Heart right ventricle (tissue), 16 donors: ENCODE measurements around the gene HYI. TPM values are rescaled to one million over a fixed set of nuclear protein-coding genes. Genes with fewer than 3 reads are reported as not detected.

Source experiments
- ATAC-seq, 8 donors: fragments of 200-7000 bp; cut with Tn5 transposase; one replicate each; pipeline ENCODE4 v1.9.1; 2020; ENCODE audit warnings: mild to moderate bottlenecking in 8 of 8, moderate library complexity in 8 of 8, moderate number of reproducible peaks in 1 of 8
- DNase-seq, 2 donors: peaks; one replicate each; pipeline ENCODE4 v3.0.0-alpha.2; 2020
- H3K27ac ChIP-seq, 10 donors: fragments of 200-600 bp; sonication (generic) in 2 of 10; one replicate each; pipeline versions ENCODE4 v1.5.0 to v1.8.0; 2020 to 2022; ENCODE audit warnings: mild to moderate bottlenecking in 3 of 10
- H3K27me3 ChIP-seq, 7 donors: fragments of 200-600 bp; one replicate each; pipeline ENCODE4 v1.8.0; 2021 to 2022; ENCODE audit warnings: mild to moderate bottlenecking in 2 of 7
- H3K36me3 ChIP-seq, 9 donors: fragments of 200-600 bp; sonication (generic) in 1 of 9; one replicate each; pipeline versions ENCODE4 v1.5.0 to v1.8.0; 2020 to 2022; ENCODE audit warnings: mild to moderate bottlenecking in 2 of 9
- H3K4me1 ChIP-seq, 9 donors: fragments of 200-600 bp; sonication (generic) in 1 of 9; one replicate each; pipeline versions ENCODE4 v1.5.0 to v1.8.0; 2020 to 2022; ENCODE audit warnings: mild to moderate bottlenecking in 4 of 9
- H3K4me3 ChIP-seq, 10 donors: fragments of 200-600 bp; sonication (generic) in 2 of 10; one replicate each; pipeline versions ENCODE4 v1.5.0 to v1.8.0; 2020 to 2022; ENCODE audit warnings: mild to moderate bottlenecking in 7 of 10, moderate library complexity in 2 of 10
- H3K9me3 ChIP-seq, 11 donors: fragments of 200-600 bp in 10 of 11; sonication (generic) in 2 of 11; one replicate each; pipeline versions ENCODE4 v1.5.0 to v1.8.0; 2013 to 2022; ENCODE audit warnings: mild to moderate bottlenecking in 2 of 11, control low read depth in 1 of 11, moderate library complexity in 1 of 11
- WGBS, 2 donors: extraction: QIAGEN DNeasy Blood & Tissue Kit; methylation state at CpG; one replicate each; pipeline ENCODE4 v1.1.7; 2013; ENCODE audit warnings: inconsistent platforms in 1 of 2; 5-methylcytosine and 5-hydroxymethylcytosine counted together
- intact Hi-C, 10 donors: fragments of 100-400 bp; cut with DNase I; formaldehyde crosslinking; loops; one replicate each; pipeline versions ENCODE4 v1.11.1 to v1.14.2; 2022
- polyA plus RNA-seq, 2 donors: library from polyadenylated mRNA; stranded (reverse); fragments of 200-250 nt; gene quantifications; one replicate each; pipeline ENCODE4 v1.2.3, GENCODE V29; 2013
- total RNA-seq, 10 donors: library from RNA; stranded (reverse); fragmentation: NEBNext Ultra II Directional in 3 of 10; extraction: Animal tissue kit (Norgen Biotek cat#: 25700) in 3 of 10; gene quantifications; one replicate each; pipeline versions ENCODE4 v1.2.1 to v1.2.4, GENCODE V29; 2021 to 2023
- TF ChIP-seq, protein P1 (sequence below), 9 donors: fragments of 200-600 bp; sonication (generic) in 2 of 9; IDR thresholded peaks; one replicate each; pipeline versions ENCODE4 v1.5.0 to v1.8.0; 2021 to 2022; ENCODE audit warnings: antibody characterized with exemption in 9 of 9, mild to moderate bottlenecking in 5 of 9, moderate library complexity in 1 of 9
- donor health status: Arrhythmogenic right ventricular cardiomyopathy.
- donor health status: ischemic (EF 13 %, LVEDD 7.1; RV severe dilation, severe dysfunction).
- donor health status: healthy with polysubstance abuse.
- donor health status: DM: no; HTN: yes; CAD: no.
- donor health status: DM: no; HTN: no; CAD: no.
- donor health status: ischemic (EF 25% LVEDD 6.9; RV normal size, moderate dysfunction).
- donor health status: ischemic (EF 25% LVEDD 5.7; RV mildly dilated, moderate dysfunction).
- donor health status: healthy.
- donor health status: DM: yes; HTN: yes; CAD: no.
- donor health status: Ischemic cardiomyopathy.
- donor health status: ischemic (EF 35%, LVEDD 5.7; RV mildly dilated, moderate dysfunction).
- donor health status: nonischemic (EF 11% LVEDD 7.7; RV severe dilation, severe dysfunction).
- donor health status: DM: yes; HTN: yes; CAD: no.
- donor health status: PGD.
- donor health status: ischemic (EF 29% LVEDD 5.4; RV normal size, mild dysfunction).
- donor health status: nonischemic (EF 23%, LVEDD 6.1; RV moderate dilation, normal function).

HYI gene
- total and polyA plus RNA-seq, 12 donors, result 13.1 to 67.4 (median 19.9) TPM

DNA sequence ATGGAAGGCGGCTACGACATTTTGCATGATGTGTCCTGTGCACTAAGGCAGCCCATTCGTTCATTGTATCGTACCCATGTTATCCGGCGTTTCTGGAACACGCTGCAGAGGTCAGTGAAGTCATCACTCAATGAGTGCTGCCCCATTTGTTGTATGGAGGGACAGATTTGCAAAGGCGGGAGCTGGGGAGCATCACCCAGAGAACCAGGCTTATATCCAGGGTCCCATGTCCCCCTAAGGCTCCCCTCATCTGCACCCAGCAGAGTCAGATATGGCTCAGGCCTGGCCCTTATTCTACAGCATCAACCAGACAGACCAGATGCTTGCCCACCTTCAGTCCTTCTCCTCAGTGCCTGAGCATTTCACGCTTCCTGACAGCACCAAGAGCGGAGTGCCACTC lies 32.9 kb downstream of the HYI start:
- WGBS, 2 donors, result 95 to 96% methylated on average over 10 of the region's 10 CpGs

DNA sequence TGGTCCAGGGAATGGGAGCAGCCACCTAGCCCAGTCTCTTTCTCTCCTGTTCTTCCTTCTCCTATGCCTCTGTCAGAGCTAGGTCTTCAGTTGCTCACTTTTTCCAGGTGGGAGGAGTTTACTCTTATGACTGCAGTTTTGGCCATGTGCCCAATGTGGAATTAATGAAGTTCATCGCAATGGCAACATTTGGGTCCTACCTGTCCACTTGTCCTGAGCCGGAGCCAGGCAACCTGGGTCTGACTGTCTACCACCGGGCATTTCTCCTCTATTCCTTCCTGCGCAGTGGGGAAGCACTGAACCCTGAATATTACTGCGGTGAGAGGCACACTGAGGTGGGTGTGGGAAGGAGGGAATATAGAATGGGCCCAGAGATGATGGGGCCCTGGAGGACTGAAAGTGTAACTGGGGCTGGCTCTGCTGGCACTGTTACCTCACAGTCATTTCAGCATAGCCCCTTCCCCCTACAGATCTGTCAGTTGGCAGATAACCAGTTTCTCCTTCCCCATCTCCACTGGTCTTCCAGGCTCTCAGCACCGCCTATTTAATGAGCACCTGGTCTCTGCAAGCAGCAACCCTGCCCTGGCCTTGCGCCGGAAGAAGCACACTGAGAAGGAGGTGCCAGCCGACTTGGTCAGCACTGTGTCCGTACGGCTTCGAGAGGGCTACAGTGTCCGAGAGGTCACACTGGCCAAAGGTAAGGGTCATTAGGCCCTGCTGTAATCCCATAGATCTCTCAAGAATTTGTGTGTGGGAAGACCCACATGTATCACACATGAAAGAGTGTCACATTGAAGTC lies 33.9 kb downstream of the HYI start:
- H3K27ac ChIP-seq, result no peak overlapping the region
- H3K27me3 ChIP-seq, result no peaks in the 10 kb centered on the region
- H3K4me3 ChIP-seq, result no peak overlapping the region
- WGBS, 2 donors, result 95 to 97% methylated on average over 13 of the region's 13 CpGs
- H3K36me3 ChIP-seq, result peaks cover 5 to 100% (median 60%) of the 10 kb centered on the region in 9 donors
- ATAC-seq, result no peak
- TF ChIP-seq, protein P1, sequence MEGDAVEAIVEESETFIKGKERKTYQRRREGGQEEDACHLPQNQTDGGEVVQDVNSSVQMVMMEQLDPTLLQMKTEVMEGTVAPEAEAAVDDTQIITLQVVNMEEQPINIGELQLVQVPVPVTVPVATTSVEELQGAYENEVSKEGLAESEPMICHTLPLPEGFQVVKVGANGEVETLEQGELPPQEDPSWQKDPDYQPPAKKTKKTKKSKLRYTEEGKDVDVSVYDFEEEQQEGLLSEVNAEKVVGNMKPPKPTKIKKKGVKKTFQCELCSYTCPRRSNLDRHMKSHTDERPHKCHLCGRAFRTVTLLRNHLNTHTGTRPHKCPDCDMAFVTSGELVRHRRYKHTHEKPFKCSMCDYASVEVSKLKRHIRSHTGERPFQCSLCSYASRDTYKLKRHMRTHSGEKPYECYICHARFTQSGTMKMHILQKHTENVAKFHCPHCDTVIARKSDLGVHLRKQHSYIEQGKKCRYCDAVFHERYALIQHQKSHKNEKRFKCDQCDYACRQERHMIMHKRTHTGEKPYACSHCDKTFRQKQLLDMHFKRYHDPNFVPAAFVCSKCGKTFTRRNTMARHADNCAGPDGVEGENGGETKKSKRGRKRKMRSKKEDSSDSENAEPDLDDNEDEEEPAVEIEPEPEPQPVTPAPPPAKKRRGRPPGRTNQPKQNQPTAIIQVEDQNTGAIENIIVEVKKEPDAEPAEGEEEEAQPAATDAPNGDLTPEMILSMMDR (IDR thresholded peaks at IDR 0.05), result no peak
- no peak for DNase-seq
- H3K4me1 ChIP-seq, result peaks cover 0 to 10% (median 0%) of the 10 kb centered on the region in 9 donors
- no peaks in the 10 kb centered on the region for H3K9me3 ChIP-seq
- intact Hi-C loops, result loop anchor here in 4 of 10 donors (5.0 kb wide), 1 partner anchor 193 kb away; no protein-coding TSS in a partner anchor

More for the DNA sequence above, 32.9 kb downstream of the HYI start:
- no peak for ATAC-seq
- H3K36me3 ChIP-seq, result peaks cover 5 to 100% (median 70%) of the 10 kb centered on the region in 9 donors
- peaks cover 0 to 9% (median 0%) of the 10 kb centered on the region in 9 donors for H3K4me1 ChIP-seq
- no peaks in the 10 kb centered on the region for H3K9me3 ChIP-seq
- DNase-seq, result no peak
- TF ChIP-seq, protein P1 (IDR thresholded peaks at IDR 0.05), result no peak
- H3K27me3 ChIP-seq, result no peaks in the 10 kb centered on the region
- H3K27ac ChIP-seq, result no peak overlapping the region
- intact Hi-C loops, result no loop called here
- no peak overlapping the region for H3K4me3 ChIP-seq

DNA sequence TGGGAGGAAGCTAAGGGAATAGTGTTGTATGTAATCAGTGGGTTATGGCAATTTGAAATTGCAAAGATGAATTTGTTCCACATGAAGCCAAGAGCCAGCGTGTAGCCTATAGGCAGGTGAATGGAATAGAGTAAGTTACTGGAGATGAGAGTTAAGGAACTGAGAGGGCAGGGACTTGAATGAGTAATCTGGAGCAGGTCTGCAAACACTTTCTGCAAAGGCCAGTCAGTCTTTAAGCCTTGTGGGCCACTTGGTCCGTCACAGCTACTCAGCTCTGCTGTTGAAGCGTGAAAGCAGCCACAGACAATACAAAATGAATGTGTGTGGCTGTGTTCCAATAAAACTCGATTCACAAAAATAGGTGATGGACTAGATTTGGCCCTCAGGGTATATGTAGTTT lies 34.9 kb downstream of the HYI start:
- Histone ChIP-seq H3K4me3 (no peak overlapping the region), H3K4me1 (peaks cover 0 to 10% (median 0%) of the 10 kb centered on the region in 9 donors), H3K36me3 (peaks cover 5 to 92% (median 53%) of the 10 kb centered on the region in 9 donors), H3K27ac (no peak overlapping the region), H3K27me3 (no peaks in the 10 kb centered on the region), H3K9me3 (no peaks in the 10 kb centered on the region)
- ATAC-seq (no peak), DNase-seq (no peak)
- TF ChIP-seq, protein P1 (IDR thresholded peaks at IDR 0.05), result no peak
- intact Hi-C loops, result loop anchor here in 4 of 10 donors (5.0 kb wide), 1 partner anchor 192 kb away; no protein-coding TSS in a partner anchor
- 86 to 88% methylated on average over 4 of the region's 4 CpGs for WGBS, 2 donors

DNA sequence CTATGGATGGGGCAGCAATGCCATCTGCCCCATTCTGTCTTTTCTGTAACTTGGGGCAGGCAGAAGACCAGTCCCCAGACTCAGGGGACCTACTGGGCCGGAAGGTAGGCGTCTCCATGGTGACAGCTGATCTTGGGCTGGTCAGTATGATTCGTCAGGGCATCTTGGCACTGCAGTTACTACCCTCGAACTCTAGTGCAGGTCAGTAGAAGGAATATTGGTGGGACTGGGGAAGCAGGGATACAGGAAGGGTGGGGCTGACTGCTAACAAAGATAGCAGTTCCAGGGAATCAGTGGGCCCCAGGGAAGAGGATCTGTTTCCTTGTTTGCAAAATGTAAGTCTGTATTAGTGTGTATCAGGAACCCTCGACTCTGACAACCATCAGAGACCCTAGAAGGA lies 37.8 kb downstream of the HYI start:
- TF ChIP-seq, protein P1 (IDR thresholded peaks at IDR 0.05), result no peak
- Histone ChIP-seq H3K27me3 (no peaks in the 10 kb centered on the region), H3K9me3 (no peaks in the 10 kb centered on the region), H3K27ac (peak overlapping the region in 3 of 10 donors; percentile 14 to 52 (median 36)), H3K4me1 (peaks cover 0 to 10% (median 0%) of the 10 kb centered on the region in 9 donors), H3K36me3 (peaks cover 3 to 75% (median 44%) of the 10 kb centered on the region in 9 donors), H3K4me3 (no peak overlapping the region)
- intact Hi-C loops, result loop anchor here in 9 of 10 donors (2.0 to 5.0 kb wide), 4 partner anchors 57 to 189 kb away; partner anchors contain the start of gene CDC20 (in 1 of the 9)
- ATAC-seq (peak in 5 of 8 donors; percentile 32 to 56 (median 41)), DNase-seq (no peak)
- WGBS, 2 donors, result 59 to 70% methylated on average over 5 of the region's 5 CpGs
